Transverse colon (tissue), 4 donors: Measurements from ENCODE around the gene SH3GL3. TPM values are rescaled to one million over a fixed set of nuclear protein-coding genes. Genes with fewer than 3 reads are reported as not detected.

Experiments used
- DNase-seq: peaks from one replicate; pipeline ENCODE4 v3.0.0-alpha.2; 2019
- H3K27ac ChIP-seq, 4 donors: fragments of 200-600 bp; sonication (generic); 2 replicates each; pipeline ENCODE4 v1.5.1; 2016 to 2018; ENCODE audit warnings: inconsistent platforms in 4 of 4
- H3K27me3 ChIP-seq: fragments of 200-600 bp; sonication (generic); 2 replicates; pipeline ENCODE4 v1.5.1; 2017; ENCODE audit warnings: inconsistent platforms
- H3K36me3 ChIP-seq, 4 donors: fragments of 200-600 bp; sonication (generic); 2 replicates each; pipeline ENCODE4 v1.5.1; 2017 to 2019; ENCODE audit warnings: inconsistent platforms in 4 of 4
- H3K4me1 ChIP-seq, 4 donors: fragments of 200-600 bp; sonication (generic); 2 replicates each; pipeline ENCODE4 v1.5.1; 2017 to 2020; ENCODE audit warnings: inconsistent platforms in 4 of 4
- H3K4me3 ChIP-seq, 4 donors: fragments of 200-600 bp; sonication (generic); 1 replicate in 1 of 4; 2 replicates in 3 of 4; pipeline versions ENCODE4 v1.5.1 to v1.6.1; 2017 to 2019; ENCODE audit warnings: inconsistent platforms in 4 of 4
- H3K9me3 ChIP-seq, 2 donors: fragments of 200-600 bp; sonication (generic); 2 replicates each; pipeline ENCODE4 v1.5.1; 2017 to 2019; ENCODE audit warnings: inconsistent platforms in 2 of 2
- EP300 ChIP-seq: sonication (generic); formaldehyde crosslinking; IDR thresholded peaks from one replicate; pipeline ENCODE4 v1.6.1; 2017; ENCODE audit warnings: antibody characterized with exemption, low read depth
- POLR2A ChIP-seq: fragments of 450-650 bp; IDR thresholded peaks from one replicate; pipeline ENCODE4 v1.6.1; 2016; ENCODE audit warnings: antibody characterized with exemption, mild to moderate bottlenecking, moderate library complexity
- POLR2AphosphoS5 ChIP-seq, 3 donors: sonication (generic); formaldehyde crosslinking; IDR thresholded peaks; one replicate each; pipeline ENCODE4 v1.6.1; 2016; ENCODE audit warnings: antibody characterized with exemption in 3 of 3
- WGBS, 2 donors: methylation state at CpG; one replicate each; pipeline ENCODE4 v1.1.5; 2018; ENCODE audit warnings: low coverage in 1 of 2; 5-methylcytosine and 5-hydroxymethylcytosine counted together
- in situ Hi-C, 4 donors: fragments of 200-750 bp; cut with MboI; loops; one replicate each; pipeline versions ENCODE4 v1.15.0 to v1.15.1; 2017; ENCODE audit warnings: low sequenced_read_pairs in 3 of 4, low pct_ligation_motif_present in 1 of 4, low pct_unique_long_range_greater_than_20kb in 1 of 4
- intact Hi-C: fragments of 100-400 bp; cut with DNase I; formaldehyde crosslinking; loops from one replicate; pipeline ENCODE4 v1.15.1; 2023; ENCODE audit warnings: low total_unique reads
- total RNA-seq, 4 donors: library from RNA; depleted of rRNA; stranded (reverse); fragments of >200 nt; gene quantifications; one replicate each; pipeline ENCODE4 v1.1.0, GENCODE V29; 2016
- TF ChIP-seq, protein P1 (sequence below), 5 experiments: fragments of 200-600 bp in 3 of 5; fragments of 450-650 bp in 2 of 5; sonication (generic) in 3 of 5; IDR thresholded peaks; 1 replicate in 2 of 5; 2 replicates in 3 of 5; pipeline ENCODE4 v1.5.1; 2016 to 2017; ENCODE audit warnings: antibody characterized with exemption in 5 of 5, inconsistent platforms in 3 of 5, mild to moderate bottlenecking in 2 of 5, moderate library complexity in 1 of 5

The SH3GL3 gene
- total RNA-seq, 4 donors from 2014 or later = not detected

DNA sequence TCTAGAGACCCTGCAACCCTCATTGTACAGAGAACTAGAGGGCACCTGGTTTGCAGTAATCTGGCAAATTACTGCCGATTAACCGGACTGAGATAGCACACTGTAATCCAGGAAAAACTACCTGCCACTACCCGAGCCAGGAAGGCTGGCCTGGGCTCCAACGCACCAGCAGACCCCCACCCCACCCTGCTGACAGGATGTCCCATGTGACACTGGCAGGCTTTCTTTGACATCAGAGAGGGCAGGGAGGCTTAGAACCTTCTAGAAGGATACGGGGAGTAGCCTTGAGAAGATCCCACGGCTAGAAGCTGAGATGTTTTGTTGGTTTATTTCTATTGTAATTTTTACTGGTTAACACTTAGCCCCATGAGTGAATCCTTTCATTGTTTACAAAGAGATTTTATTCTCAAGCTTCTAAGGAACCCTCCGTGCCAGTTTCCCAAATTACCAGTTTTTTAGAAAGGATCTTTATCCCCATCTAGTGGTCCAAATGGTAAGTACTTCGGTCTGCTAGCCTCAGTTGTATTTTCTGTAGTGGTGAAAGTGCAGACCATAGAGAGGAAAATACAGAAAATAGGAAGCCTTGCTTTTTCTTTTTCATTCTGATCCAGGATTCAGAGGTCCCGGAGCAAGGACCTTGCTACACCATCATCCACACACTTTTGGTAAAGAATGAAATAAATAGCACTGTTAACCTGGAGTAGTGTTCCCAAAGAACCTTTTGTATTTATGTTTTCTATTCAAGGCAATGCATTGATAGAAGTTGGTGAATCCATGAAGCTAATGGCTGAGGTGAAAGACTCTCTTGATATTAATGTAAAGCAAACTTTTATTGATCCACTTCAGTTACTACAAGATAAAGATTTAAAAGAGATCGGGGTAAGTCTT is 124.9 kb downstream of the SH3GL3 start:
- no peaks in the 10 kb centered on the region for H3K27me3 ChIP-seq
- TF ChIP-seq POLR2AphosphoS5 (IDR thresholded peaks at IDR 0.05) = no peak
- no peak for TF ChIP-seq EP300
- TF ChIP-seq, protein P1, sequence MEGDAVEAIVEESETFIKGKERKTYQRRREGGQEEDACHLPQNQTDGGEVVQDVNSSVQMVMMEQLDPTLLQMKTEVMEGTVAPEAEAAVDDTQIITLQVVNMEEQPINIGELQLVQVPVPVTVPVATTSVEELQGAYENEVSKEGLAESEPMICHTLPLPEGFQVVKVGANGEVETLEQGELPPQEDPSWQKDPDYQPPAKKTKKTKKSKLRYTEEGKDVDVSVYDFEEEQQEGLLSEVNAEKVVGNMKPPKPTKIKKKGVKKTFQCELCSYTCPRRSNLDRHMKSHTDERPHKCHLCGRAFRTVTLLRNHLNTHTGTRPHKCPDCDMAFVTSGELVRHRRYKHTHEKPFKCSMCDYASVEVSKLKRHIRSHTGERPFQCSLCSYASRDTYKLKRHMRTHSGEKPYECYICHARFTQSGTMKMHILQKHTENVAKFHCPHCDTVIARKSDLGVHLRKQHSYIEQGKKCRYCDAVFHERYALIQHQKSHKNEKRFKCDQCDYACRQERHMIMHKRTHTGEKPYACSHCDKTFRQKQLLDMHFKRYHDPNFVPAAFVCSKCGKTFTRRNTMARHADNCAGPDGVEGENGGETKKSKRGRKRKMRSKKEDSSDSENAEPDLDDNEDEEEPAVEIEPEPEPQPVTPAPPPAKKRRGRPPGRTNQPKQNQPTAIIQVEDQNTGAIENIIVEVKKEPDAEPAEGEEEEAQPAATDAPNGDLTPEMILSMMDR (IDR thresholded peaks at IDR 0.05) = peak in 4 of 5 experiments; percentile 25 to 48 (median 43)
- TF ChIP-seq POLR2A = no peak
- H3K4me3 ChIP-seq = no peak overlapping the region
- in situ Hi-C loops (loop anchor here in 3 of 4 donors (10.0 to 25.0 kb wide), 3 partner anchors 63 to 465 kb away; no protein-coding TSS in a partner anchor), intact Hi-C loops (loop anchor here (10.0 kb wide), 1 partner anchor 453 kb away; no protein-coding TSS in a partner anchor)
- H3K27ac ChIP-seq = no peak overlapping the region
- H3K4me1 ChIP-seq = no peaks in the 10 kb centered on the region
- H3K9me3 ChIP-seq = no peaks in the 10 kb centered on the region
- H3K36me3 ChIP-seq = no peaks in the 10 kb centered on the region
- 53 to 57% methylated on average over 4 to 10 of the region's 10 CpGs for WGBS, 2 donors
- DNase-seq = no peak

DNA sequence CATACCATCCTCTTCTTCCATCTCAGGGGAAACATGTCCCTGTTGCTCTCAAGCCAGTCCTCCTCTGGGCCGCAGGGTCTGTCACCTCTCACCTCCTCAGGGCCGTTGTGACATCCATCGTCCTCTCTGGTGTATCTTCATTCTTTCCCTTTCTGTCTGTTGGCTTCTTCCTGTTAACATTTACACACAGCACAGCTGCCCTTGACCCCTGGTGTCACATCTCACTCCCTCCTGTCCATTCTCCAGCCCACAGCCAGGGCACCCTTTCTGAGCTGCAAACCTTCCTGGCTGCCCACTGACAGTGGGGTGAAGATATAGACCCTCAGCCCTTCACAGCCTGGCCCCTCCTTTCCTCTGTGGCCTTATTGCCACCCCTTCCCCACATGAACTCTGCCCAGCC is 127.2 kb downstream of the SH3GL3 start:
- intact Hi-C loops (loop anchor here (10.0 kb wide), 1 partner anchor 450 kb away; no protein-coding TSS in a partner anchor), in situ Hi-C loops (loop anchor here in 3 of 4 donors (10.0 to 25.0 kb wide), 3 partner anchors 60 to 463 kb away; no protein-coding TSS in a partner anchor)
- WGBS, 2 donors = 33 to 60% methylated on average over 1 to 3 of the region's 3 CpGs
- no peaks in the 10 kb centered on the region for H3K36me3 ChIP-seq
- no peak overlapping the region for H3K27ac ChIP-seq
- H3K9me3 ChIP-seq = no peaks in the 10 kb centered on the region
- H3K4me3 ChIP-seq = no peak overlapping the region
- no peaks in the 10 kb centered on the region for H3K27me3 ChIP-seq
- TF ChIP-seq POLR2A (no peak), POLR2AphosphoS5 (IDR thresholded peaks at IDR 0.05) (no peak), EP300 (no peak)
- TF ChIP-seq, protein P1 (IDR thresholded peaks at IDR 0.05) = no peak
- no peaks in the 10 kb centered on the region for H3K4me1 ChIP-seq
- no peak for DNase-seq

DNA sequence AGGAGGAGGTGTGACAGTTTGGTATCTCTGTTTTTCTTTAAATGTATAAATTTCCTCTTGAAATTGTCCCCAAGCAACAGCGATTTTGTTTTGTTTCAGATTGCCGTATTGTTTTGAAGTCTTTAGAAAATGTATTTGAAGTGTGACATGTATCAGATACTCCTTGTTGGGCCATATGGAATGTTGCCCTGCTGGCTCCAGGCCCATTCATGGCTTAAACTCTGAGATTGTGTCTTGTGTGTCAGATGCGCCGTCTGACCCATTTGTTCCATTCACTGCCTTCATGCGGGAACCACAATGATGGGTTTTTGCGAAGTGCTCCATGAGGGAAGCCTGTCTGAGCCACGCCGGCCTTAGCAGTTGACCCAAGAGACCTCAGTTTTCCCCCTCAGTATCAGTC is 131.6 kb downstream of the SH3GL3 start:
- no peaks in the 10 kb centered on the region for H3K4me1 ChIP-seq
- H3K27ac ChIP-seq = no peak overlapping the region
- H3K4me3 ChIP-seq = no peak overlapping the region
- in situ Hi-C loops (loop anchor here in 1 of 4 donors (10.0 kb wide), 1 partner anchor 56 kb away; no protein-coding TSS in a partner anchor), intact Hi-C loops (loop anchor here (10.0 kb wide), 1 partner anchor 446 kb away; no protein-coding TSS in a partner anchor)
- no peaks in the 10 kb centered on the region for H3K36me3 ChIP-seq
- no peak for TF ChIP-seq EP300
- TF ChIP-seq POLR2AphosphoS5 (IDR thresholded peaks at IDR 0.05) = no peak
- TF ChIP-seq POLR2A = no peak
- TF ChIP-seq, protein P1 (IDR thresholded peaks at IDR 0.05) = no peak
- no peaks in the 10 kb centered on the region for H3K27me3 ChIP-seq
- no peak for DNase-seq
- 93 to 100% methylated on average over 2 to 8 of the region's 8 CpGs for WGBS, 2 donors
- no peaks in the 10 kb centered on the region for H3K9me3 ChIP-seq

DNA sequence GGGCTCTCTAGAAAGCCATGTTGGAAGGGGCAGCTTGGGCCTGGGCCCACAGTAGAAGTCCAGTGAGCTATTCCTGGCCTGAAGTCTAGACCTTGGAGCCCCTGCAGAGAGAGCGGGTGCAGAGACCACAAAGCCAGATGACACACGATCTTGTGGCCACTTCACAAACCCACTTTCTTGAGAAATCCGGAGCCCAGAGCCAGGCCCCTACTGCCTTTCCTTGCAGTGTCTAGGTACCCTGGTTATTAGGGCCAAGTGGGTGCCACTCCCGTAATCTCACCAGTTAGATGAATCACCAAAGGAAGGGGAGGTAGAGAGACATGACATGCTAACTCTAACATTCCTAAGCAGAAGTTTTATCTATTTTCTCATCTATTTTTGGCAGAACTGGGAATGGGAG is 134.2 kb downstream of the SH3GL3 start:
- no peaks in the 10 kb centered on the region for H3K9me3 ChIP-seq
- no peak overlapping the region for H3K27ac ChIP-seq
- H3K4me3 ChIP-seq = no peak overlapping the region
- H3K4me1 ChIP-seq = no peaks in the 10 kb centered on the region
- TF ChIP-seq POLR2AphosphoS5 (IDR thresholded peaks at IDR 0.05) = no peak
- no peak for TF ChIP-seq EP300
- in situ Hi-C loops = no loop called here
- no peaks in the 10 kb centered on the region for H3K27me3 ChIP-seq
- DNase-seq = no peak
- intact Hi-C loops = no loop called here
- 83% methylated on average over 4 of the region's 4 CpGs; no CpG with 5 or more reads in 1 of the 2 donors for WGBS, 2 donors
- H3K36me3 ChIP-seq = no peaks in the 10 kb centered on the region
